ENCODE data around the gene KANSL1L.

Gene KANSL1L

GRCh38 chr2:209974576-209974975 lies 196.6 kb downstream of the KANSL1L start:
- DNase-seq (ENCODE audit: extremely low read depth, low read depth), result no peak
- no peak for TF ChIP-seq CTCF (IDR thresholded peaks at IDR 0.05; ENCODE audit: low read depth, low read length, missing control alignments)
- H3K4me3 ChIP-seq (replicated peaks; ENCODE audit: low read depth, low read length), result no peak overlapping the region

GRCh38 chr2:209973328-209973727 lies 197.9 kb downstream of the KANSL1L start:
- DNase-seq (ENCODE audit: extremely low read depth, low read depth), result no peak
- TF ChIP-seq CTCF (IDR thresholded peaks at IDR 0.05; ENCODE audit: low read depth, low read length, missing control alignments), result no peak
- H3K4me3 ChIP-seq (replicated peaks; ENCODE audit: low read depth, low read length), result no peak overlapping the region

Data from HFF-Myc (cell line).